IPS DF 4.7 (cell line): Measurements from ENCODE around the gene MNDA.

Source experiments
- DNase-seq: peaks from one replicate; pipeline ENCODE4 v3.0.0-alpha.2; 2013; ENCODE audit warnings: low spot score; ENCODE audit errors: extremely low read depth

Gene MNDA

DNA sequence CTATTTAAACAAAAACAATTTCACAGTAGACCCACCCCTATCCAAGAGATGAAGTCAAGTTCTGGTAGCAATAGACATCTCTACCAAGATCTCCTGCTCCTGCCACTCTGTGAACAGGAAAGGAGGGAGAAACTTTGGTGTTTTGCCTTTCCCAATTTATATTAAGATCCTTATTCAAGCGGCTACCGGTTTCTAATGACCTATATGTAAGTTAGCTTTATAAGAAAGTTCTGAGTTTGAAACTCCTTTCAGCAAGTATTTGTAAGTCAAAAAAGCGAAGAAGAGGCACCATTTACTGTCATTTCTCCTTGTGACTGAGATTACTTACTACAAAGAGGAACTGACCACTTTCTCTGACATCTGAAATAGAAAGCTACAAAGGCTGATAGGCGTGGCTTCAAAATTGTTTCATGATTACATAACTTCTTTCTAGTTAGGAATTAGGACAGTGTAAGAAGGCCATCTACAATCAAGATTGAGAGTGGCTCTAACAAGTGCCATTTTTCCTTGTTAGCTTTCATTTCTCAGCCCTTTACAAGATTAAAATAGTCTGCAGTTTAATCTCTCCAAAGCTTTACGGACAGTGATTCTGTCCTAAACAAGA is at the start of gene MNDA:
Gene MNDA (plus strand): TSS at position 448 of the 604 bp plus-strand sequence. CDS start 10,803 bp downstream, outside the sequence.
- no peak for DNase-seq

- no peak for DNase-seq
Measured at GRCh38 chr1:158793604-158794003, 37.5 kb upstream of the MNDA start.

GRCh38 chr1:158794247-158794646 is 36.9 kb upstream of the MNDA start:
- no peak for DNase-seq

DNA sequence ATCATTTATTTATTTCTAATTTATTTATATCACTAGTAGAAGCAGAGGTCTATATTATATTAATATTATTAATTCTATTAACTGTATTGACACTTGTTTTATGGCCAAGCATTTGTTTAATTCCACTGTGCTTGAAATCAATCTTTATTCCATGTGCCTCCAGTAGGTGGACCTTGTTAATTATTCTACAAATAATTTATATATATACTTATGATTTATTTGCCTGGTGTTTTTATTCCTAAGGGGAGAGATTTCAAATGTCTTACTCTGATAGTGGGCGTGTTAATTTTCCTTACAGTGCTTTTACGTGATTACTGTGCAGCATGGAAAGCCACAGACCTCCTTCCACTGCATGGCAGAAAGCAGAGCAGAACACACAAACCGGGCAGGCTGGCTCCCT is 32.6 kb upstream of the MNDA start:
- no peak for DNase-seq

DNA sequence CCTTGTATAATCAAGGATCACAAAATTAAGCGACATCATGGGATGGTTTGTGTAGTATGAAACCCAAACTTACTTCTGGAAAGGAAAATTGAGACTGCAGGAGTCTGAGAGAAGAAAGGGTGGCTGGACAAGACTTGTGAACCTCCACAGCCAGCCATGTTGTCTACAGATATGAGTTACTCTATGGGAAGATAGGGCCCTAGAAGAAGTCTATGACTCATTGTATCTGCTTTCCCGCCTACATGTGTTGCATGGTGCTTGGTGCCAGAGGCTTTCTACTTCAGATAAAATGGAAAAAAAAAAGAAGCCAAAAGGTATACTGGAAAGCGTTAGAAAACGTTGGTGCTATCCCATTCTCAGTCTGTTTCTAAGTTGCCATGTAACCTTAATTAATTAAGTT is 31.5 kb upstream of the MNDA start:
- DNase-seq = no peak

DNA sequence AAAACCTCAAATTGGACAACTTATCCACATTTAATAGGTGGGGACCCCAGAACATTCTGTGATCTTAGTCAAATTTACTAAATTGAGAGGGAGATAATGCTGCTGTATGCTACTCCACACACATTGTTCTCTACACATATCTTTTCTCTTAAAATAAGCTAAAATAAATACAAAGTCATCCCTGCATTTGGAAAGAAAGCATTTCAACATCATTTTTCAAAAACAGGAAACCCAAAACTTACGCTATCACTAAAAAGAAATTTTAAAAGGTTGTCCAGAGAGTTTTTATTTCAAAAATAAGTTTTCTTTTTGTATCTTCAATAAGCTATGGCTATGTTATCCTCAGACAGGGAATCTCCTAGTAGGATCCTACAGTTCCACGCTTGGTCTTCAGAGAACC is 30.6 kb upstream of the MNDA start:
- DNase-seq = no peak

DNA sequence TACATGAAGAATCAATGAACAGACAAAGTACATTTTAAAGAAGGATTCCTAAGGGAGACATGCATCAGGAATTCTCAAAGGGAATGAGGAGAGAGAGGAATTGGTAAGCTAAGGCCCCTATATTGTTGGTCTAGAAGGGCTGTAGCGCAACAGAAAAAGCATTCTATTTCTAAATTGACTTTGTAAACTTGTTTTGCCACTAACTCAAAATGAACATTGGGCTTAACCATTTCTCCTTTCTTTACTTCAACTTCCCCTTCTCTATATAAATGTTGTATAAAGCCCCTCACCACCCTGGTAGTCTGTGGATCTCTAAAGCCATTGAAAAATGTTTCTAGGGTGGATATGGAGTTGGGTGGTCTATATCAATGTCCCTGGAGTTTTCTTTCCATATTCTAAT is 29.8 kb upstream of the MNDA start:
- DNase-seq = no peak

GRCh38 chr1:158803678-158804077 is 27.5 kb upstream of the MNDA start:
- DNase-seq = no peak

DNA sequence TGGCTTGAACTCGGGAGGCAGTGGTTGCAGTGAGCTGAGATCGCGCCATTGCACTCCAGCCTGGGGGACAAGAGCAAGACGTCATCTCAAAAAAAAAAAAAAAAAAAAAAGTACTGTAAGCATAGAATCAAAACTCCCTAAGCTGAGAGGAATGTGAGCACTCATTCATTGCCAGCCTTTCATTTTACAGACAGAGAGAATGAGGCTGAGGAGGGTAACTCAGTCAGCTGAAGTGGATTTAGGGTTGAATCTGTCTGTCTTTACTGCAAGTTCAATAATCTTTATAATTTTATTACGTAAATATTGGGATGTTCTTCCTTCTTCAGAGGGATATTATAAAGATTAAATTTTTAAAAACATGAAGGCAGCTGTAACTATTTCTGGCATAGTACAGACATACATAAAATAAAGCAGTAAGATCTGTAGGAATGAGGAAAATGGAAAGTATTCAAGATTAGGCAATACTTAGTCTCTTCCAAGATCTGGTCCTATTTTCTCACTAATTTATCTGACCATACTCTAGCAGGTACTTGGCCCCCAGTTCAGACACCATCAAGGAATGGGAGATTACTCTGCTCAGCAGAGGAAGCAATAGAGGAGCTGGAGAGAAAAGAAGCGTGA is 24.1 kb upstream of the MNDA start:
- no peak for DNase-seq

DNA sequence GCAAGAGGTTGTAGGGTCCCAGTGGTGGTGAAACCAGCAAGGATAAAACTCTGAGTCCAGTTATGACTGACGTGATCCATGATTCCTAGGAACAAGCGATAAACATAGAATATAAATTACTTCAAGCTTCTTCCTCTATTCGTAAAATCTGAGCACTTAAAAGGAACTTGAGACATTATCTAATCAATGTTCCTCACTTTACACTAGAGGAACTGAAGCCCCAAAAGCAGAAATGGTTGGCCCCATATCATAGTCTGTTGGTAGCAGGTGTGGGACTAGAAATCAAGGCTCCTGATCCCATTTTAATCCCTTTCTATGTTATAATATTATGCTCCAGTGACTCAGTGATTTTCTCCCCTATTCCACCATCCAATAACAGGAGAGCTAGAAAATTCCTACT is 21.9 kb upstream of the MNDA start:
- no peak for DNase-seq

GRCh38 chr1:158809862-158810261 is 21.3 kb upstream of the MNDA start:
- no peak for DNase-seq

- DNase-seq = no peak
Measured at GRCh38 chr1:158810311-158810710, 20.8 kb upstream of the MNDA start.

- DNase-seq = no peak
Measured at GRCh38 chr1:158812336-158812735, 18.8 kb upstream of the MNDA start.

- DNase-seq = no peak
Measured at GRCh38 chr1:158813164-158813563, 18.0 kb upstream of the MNDA start.

GRCh38 chr1:158814970-158815369 is 16.2 kb upstream of the MNDA start:
- DNase-seq = no peak

- DNase-seq = no peak
Measured at GRCh38 chr1:158818560-158818959, 12.6 kb upstream of the MNDA start.

GRCh38 chr1:158818975-158819431 is 12.1 kb upstream of the MNDA start:
- no peak for DNase-seq

GRCh38 chr1:158819461-158820443 is 11.4 kb upstream of the MNDA start:
- DNase-seq = no peak

DNA sequence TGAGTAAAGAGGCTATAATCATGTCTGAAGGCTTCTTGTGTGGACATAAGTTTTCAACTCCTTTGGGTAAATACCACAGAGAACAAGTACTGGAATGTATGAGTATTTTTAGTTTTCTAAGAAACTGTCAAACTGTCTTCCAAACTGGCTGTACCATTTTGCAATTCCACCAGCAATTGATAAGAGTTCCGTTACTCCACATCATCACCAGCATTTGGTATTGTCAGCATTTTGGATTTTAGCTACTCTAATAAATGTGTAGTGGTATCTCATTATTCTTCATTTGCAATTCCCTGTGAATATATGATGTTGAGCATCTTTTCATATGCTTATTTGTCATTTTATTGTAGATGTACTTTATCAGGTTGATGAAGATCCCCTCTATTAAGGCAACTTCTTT is 9.4 kb upstream of the MNDA start:
- no peak for DNase-seq

DNA sequence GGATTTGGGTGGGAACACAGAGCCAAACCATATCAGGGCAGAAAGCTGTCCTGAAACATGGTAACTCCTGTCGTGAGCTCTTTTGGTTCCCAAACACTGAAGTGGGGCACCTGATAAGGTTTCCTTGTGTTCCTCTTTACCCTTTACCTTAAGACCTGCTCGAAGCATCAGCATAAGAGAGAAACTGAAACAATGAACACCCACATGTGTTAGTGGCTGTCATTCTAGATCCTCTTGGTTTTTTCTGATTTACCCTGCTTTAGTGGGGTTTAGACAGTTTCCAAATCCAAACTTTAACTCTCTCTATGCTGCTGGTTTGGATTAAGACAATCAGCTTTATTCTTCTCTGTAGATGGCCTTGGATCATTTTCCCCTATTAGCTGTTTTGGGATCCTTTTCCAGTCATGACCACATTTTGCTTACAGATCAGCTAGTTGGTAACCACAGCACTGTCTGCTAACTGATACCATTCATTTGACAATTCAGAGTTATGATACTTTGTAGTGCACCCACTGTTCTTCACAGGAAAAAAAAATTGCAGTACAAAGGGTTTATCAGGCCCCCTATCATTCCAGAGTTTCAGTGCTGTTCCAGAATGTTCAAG is 975 bp upstream of the MNDA start:
- no peak for DNase-seq

DNA sequence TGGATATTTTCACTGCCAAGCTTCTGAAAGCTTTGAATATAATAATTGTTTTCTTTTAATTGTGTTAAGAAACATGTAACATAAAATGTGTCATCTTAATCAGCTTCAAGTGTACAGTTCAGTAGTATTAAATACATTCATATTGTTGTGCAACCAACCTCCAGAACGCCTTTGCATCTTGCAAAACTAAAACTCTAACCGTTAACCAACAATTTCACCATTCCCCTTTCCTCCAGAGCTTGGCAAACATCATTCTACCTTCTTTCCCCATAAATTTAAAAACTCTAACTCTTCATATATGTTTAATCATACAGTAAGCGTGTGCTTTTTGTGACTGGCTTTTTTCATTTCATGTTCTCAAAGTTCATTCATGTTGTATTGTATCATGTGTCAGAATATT is 2.1 kb downstream of the MNDA start:
- DNase-seq = no peak

GRCh38 chr1:158836038-158836437 is 4.9 kb downstream of the MNDA start:
- DNase-seq = no peak
